ENCODE results near the gene GHDC.

DNA sequence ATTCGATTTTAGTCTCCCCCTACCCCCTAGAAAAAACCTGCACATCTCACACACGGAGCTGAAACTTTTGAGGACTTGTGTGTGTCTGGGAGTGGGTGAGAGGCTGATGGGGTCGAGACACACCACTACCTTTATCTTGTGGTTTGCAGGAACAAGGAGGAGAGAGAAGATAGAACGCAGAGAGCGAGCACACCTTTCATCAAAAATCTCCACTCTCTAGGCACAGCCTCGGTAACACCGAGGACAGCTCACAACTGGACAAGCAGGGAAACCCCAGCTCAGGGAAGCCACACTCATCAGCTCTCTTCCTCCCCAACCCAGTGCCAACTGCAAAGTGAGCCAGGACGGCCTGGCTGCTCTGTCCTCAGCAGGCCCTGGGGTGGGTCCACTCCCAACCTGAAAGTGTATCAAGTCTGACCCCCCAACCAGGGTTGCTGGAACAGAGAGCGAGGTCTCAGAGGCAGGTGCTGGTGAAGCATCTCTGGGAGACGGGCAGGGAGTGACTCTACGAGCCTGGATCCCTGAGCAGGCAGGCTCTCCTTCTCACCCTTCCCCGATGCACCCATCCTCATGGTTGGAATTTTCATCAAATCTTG is 5.2 kb upstream of the GHDC start:
- TF ChIP-seq, protein P1, sequence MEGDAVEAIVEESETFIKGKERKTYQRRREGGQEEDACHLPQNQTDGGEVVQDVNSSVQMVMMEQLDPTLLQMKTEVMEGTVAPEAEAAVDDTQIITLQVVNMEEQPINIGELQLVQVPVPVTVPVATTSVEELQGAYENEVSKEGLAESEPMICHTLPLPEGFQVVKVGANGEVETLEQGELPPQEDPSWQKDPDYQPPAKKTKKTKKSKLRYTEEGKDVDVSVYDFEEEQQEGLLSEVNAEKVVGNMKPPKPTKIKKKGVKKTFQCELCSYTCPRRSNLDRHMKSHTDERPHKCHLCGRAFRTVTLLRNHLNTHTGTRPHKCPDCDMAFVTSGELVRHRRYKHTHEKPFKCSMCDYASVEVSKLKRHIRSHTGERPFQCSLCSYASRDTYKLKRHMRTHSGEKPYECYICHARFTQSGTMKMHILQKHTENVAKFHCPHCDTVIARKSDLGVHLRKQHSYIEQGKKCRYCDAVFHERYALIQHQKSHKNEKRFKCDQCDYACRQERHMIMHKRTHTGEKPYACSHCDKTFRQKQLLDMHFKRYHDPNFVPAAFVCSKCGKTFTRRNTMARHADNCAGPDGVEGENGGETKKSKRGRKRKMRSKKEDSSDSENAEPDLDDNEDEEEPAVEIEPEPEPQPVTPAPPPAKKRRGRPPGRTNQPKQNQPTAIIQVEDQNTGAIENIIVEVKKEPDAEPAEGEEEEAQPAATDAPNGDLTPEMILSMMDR (IDR thresholded peaks at IDR 0.05) = no peak
- no peak for TF ChIP-seq POLR2A (IDR thresholded peaks at IDR 0.05)
